Activated CD4-positive, CD25-positive, alpha-beta regulatory T cell treated with anti-CD3 and anti-CD28 coated beads, Interleukin-2, amount 50 U/mL, for 24 hours (primary cell): Measurements from ENCODE around the gene CFAP73.
"Not testable (repeated sequence)": the region's sequence is repeated elsewhere in the genome, so short reads cannot be mapped to it uniquely, and the experiment has no call there.

Experiments
- ATAC-seq, 2 donors: fragments of 150-1000 bp; cut with Tn5 transposase; one replicate each; pipeline ENCODE4 v1.10.0; 2021; ENCODE audit warnings: mild to moderate bottlenecking in 1 of 2, moderate library complexity in 1 of 2

Gene CFAP73

DNA sequence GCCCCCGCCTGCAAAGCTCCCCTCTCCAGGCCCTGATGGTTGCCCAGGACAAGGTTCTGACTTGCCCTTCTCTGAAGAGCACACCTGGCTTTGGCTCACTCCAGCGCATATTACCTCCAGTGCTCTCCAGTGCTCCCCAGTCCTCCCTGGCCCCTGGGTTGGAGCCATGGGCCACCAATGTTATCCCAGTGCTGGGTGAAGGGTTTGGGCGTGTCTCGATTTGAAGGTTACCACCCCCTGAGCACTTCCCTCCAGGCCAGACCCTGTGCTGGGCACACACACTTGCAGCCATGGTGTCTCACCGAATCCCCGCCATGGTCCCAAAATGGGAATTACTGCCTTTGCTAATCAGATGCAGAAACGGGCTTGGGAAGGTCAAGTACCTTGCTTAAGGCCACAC, 47.1 kb downstream of the CFAP73 start:
- no peak for ATAC-seq

DNA sequence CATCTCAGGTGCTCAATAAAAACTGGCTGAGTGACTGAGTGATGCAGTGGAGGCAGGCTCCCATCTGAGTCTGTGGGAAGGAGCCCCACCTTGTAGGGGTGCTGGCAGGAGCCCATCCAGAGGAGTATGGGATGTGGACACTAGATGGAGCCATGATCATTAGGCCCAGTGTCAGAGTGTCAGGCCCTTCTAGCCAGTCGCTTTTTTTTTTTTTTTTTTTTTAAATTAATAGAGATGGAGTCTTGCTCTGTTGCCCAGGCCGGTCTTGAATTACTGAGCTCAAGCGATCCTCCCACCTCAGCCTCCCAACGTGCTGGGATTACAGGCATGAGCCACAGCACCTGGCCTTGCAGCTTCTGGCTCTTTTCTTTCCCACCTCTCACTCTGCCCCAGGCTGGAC, 47.5 kb downstream of the CFAP73 start:
- peak; percentile 92 to 95 for ATAC-seq

DNA sequence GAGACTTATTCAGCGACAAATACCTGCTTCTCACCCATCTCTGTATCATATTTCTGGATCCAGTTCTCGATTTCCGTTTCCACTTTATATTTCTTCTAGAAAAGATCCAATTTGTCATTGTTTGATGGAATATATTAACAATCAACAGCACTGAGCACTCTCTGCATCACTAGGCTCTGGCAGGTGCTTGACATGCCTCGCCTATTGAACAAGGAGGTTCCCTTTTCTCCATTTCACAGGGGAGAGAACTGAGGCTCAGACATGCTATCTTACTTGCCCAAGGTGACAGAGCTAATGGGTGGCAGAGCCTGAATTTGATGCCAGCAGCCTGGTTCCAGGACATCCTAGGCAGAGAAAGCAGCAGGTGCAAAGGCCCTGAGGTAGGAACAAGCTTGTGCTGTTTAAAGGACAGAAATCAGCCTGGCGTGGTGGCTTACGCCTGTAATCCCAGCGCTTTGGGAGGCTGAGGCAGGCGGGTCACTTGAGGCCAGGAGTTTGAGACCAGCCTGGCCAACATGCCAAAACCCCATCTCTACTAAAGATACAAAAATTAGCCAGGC, 48.1 kb downstream of the CFAP73 start:
- no peak for ATAC-seq

DNA sequence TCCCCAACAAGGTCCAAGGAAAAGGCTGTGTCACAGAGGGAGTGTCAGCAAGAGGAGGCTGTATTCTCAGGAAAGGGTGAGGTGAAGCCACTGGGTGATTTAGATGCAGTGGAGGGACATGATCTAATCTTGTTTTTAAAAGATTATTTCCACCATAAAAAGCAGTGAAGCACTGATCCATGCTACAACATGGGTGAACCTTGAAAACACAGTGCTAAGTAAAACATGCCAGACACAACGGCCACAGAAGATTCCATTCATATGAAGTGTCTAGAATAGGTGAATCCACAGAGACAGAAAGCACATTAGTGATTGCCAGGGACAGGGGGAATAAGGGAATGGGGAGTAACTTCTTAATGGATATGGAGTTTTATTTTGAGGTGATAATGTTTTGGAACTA, 48.8 kb downstream of the CFAP73 start:
- no peak for ATAC-seq

DNA sequence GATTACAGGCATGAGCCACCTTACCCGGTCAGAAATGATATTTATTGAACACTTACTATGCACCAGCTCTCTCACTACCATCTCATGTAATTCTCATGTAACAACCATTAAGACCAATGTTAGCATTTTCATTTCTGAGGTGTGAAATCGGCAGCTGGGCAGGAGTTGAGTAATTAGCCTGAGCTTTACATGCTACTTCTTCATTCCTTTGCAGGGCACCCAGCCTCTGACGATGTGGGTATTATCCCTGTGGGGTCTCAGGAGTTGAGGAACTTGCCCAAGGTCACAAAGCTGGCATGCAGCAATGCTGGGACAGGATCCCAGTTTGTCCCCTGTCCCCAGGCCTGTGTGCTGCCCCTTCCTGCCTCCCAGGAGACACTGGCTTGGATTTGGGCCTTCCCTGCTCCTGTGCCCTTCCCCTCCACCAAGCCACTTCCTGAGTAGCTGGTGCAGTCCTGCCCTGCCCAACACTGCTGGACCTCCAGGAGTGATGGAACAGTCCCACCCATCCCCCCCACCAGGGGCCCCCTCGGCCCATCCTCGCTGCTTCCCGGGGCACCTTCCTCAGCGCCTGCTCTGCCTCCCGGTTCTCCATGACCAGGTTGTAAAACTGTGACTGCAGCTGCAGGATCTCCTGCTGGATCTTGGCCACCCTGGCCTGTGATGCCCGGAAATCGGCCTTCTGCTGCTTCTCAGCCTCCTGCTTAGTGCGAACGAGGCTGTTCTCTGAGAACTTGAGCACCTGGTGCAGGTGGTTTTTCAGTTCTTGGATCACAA, 50.7 kb downstream of the CFAP73 start:
- no peak for ATAC-seq

DNA sequence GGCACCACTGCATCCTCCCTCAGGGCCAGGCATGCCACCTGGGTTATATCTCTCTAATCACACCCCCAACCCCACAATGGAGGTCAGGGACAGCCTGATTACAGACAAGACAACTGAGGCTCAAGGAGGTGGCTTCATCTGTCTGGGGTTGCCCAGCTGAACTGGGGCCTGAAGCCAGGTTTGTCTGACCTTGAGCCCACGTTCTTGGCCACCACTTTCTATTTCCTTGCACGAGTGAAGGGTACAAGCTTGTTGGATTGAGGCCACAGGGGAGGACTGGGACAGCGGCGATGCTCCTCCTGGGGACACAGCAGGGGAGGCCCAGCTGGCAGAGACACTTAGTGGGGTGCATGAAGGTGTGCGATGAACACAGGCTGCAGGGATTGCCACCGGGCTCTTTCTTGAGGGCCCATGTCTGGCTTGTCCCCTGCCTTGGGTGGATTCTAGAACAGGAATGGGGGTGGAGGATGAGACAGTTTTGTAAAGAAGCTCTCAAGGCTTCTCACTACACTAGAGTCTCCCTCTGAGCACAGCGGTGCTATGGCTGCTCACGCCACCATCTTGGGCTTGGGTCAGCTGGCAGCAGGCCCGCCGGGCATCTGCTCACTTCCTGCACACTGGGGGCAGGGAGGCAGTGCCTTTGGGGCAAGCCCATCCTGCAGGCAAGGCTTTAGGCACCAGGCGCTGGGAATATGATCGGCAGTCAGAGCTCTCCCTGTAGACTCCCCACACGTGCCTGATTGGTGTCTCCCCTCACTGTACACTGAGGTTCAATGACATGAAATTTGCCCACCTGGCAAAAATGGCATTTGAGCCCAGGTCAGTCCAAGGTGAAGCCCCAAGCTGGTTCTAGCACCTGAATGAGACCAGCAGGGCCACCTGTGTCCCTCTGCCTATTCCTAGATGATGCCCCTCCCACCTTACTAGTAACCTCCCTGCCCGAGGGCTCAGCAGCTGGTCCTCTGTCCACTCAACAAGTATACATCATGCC, 52.0 kb downstream of the CFAP73 start:
- ATAC-seq, result no peak

DNA sequence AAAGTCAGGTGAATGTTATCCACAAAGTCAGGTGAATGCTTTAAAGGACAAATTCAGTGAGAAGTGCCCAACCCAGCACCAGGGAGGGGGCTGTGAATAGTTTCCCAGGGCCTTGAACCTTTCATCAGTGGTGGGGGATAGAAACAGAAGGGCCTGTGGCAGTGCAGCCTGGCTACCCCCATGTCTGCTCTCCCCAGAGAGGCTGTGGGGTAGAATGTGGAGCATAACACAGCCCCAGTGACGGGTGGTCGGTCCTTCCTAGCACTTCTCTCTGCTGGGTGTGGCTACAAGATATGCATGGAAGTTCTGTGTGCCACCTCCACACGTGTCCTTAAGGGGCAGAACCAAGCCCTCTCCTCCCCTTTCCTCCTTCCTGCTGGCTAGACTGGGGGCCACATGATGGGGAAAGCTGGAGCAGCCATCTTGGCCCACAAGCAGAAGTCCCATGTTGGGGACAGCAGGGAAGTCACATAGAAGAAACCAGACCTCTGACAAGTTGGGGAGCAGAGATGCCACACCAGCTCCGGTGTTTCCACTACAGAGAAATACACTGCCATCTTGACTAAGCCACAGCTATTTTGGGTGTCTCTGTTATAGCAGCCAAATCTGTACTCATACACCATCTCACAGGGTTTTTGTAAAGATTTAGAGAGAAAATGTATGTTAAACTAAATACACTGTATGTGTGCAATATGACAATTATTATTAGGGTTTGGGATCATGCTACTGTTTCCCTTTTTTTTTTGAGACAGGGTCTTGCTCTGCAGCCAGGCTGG, 53.0 kb downstream of the CFAP73 start:
- no peak for ATAC-seq

DNA sequence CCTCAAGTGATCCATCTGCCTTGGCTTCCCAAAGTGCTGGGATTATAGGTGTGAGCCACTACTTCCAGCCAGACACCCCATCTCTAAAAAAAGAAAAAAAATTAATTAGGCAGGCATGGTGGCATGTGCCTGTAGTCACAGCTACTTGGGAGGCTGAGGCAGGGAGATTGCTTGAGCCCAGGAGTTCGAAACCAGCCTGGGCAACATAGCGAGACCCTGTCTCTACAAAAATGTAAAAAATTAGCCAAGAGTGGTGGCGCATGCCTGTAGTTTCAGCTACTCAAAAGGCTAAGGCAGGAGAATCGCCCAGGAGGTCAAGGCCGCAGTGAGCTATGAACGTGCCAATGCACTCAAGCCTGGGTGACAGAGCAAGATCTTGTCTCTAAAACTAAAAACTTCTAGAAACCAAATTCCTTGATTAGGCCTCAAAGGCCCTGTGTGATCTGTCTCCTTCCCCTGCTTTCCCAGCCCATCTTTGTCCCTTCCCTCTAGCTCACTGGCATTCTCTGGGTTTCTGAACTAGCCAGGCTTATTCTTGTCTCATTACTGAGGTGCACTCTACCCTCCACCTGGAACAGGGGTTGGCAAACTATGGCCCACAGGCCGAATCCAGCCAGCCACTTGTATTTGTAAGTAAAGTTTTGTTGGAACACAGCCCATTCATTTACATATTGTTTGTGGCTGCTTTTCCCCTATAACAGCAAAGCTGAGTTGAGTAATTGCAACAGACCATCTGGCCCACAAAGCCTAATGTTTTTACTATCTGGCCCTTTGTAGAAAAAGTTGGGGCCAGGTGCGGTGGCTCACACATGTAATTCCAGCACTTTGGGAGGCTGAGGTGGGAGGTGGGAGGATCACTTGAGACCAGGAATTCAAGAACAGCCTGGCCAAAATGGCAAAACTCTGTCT, 54.6 kb downstream of the CFAP73 start:
- no peak for ATAC-seq

DNA sequence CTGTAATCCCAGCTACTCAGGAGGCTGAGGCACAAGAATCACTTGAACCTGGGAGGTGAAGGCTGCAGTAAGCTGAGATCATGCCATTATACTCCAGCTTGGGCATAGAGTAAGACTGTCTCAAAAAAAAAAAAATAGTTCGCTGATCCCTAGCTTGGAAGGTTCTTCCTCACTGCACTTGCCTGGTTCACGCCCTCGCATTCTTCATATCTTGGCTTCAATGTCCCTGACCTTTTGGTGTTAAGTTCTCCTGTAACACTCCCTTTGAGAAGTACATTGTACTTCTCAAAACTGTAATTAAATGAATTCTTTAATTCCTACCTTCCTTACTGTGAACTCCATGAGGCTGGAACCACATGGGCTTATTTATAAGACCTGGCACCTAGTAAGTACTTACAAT, 55.3 kb downstream of the CFAP73 start:
- ATAC-seq, result no peak

DNA sequence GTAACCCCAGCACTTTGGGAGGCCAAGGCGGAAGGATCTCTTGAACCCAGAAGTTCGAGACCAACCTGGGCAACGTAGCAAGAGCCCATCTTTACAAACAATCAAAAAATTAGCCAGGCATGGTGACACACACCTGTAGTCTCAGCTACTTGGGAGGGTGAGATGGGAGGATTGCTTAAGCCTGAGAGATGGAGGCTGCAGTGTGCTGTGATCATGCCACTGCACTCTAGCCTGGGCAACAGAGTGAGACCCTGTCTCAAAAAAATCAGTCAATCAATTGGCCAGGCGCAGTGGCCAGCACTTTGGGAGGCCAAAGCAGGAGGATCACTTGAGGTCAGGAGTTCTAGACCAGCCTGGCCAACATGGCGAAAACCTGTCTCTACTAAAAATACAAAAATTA, 57.3 kb downstream of the CFAP73 start:
- ATAC-seq, result not testable (repeated sequence)

DNA sequence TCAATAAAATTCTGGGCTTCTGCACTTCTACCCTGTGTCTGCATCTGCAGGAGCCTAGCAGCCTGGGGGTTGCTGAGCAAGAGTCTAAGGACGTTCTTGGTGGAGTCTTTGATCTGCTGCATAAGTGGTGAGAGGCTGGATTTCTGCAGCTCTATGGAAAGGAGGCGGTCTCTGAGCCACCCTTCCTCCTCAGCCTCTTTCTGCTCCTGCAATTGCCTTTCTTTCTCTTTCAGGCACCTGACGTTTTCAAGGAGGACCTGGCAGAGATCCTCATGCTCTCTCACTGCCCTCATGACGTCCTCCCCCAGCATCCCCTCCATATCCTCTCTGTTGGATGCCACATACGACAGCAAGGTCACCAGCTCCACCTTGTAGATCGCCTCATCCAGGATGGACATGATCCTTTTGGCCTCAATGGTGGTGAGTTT, 58.1 kb downstream of the CFAP73 start:
- ATAC-seq, result no peak

DNA sequence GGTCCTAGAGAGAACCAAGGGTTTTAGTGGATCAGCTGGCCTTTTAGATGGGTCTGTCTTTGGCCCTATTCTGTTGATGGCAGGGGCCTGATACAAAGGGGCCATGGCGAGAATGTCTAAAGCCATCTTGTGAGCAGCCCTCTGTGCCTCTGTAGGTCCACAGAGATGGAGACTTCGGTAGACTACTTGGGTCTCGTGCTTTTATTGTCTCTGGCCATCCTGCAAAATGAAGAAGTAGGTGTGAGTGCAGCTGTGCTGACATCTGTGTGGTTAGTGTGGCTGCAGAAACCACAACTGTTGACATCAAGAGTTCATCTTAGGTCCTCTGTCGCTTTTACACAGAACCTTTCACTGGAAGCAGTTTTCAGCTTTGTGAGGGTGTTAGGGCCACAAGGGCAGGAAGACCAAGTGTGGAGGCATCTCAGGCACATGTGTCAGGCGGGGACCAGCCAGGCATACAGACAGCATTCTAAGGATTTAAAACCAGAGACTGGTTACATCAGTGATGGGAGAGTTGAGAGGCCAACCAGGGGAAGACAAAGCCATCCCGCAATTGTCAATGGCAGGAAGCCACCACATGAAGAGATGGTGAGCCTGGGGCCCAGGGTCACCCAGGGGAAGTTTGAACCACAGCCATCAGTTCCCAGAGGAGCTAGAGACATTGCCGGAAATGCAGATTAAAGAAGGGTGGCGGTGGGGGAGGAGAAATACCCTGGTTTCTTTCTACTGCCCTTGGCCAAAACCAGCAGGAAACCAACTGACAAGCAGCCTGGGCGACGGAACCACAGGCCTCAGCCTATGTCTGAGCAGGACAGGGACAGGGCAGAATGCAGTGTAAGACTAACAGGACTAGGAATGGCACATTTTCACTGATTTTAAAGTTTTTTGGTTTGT, 58.8 kb downstream of the CFAP73 start:
- ATAC-seq, result peak; percentile 82 to 89
